Activated B cell treated with CpG ODN at 0.5 μM for 24 hours (primary cell): Measurements from ENCODE around the gene ZNF746. TPM values are rescaled to one million over a fixed set of nuclear protein-coding genes. Genes with fewer than 3 reads are reported as not detected.

ENCODE experiments used
- ATAC-seq: fragments of 200-7000 bp; cut with Tn5 transposase; one replicate; pipeline ENCODE4 v1.10.0; 2021; ENCODE audit warnings: low read depth, mild to moderate bottlenecking, moderate library complexity
- CTCF ChIA-PET: fragments of 350-600 bp; sonication (Branson Sonifier 250); formaldehyde crosslinking; loops from one replicate; lab custom pipeline; 2021; ENCODE audit warnings: antibody characterized with exemption; lab: Charles Lee
- POLR2A ChIA-PET: fragments of 350-600 bp; sonication (Branson Sonifier 250); formaldehyde crosslinking; loops from one replicate; lab custom pipeline; 2021; ENCODE audit warnings: antibody characterized with exemption; lab: Charles Lee
- DNase-seq: peaks from one replicate; pipeline ENCODE4 v3.0.0; 2022
- H3K27ac Mint-ChIP-seq: one replicate; pipeline ENCODE4 v1.8.0; 2020; ENCODE audit warnings: mixed read lengths
- H3K27me3 Mint-ChIP-seq: one replicate; pipeline ENCODE4 v1.8.0; 2021; ENCODE audit warnings: mixed read lengths
- H3K36me3 Mint-ChIP-seq: one replicate; pipeline ENCODE4 v1.8.0; 2021; ENCODE audit warnings: low read depth, mixed read lengths
- H3K4me1 Mint-ChIP-seq: one replicate; pipeline ENCODE4 v1.8.0; 2021; ENCODE audit warnings: mixed read lengths
- H3K4me3 Mint-ChIP-seq: one replicate; pipeline ENCODE4 v1.8.0; 2020; ENCODE audit warnings: mild to moderate bottlenecking, mixed read lengths
- H3K9me3 Mint-ChIP-seq: one replicate; pipeline ENCODE4 v1.8.0; 2020; ENCODE audit warnings: mixed read lengths
- CTCF ChIP-seq: fragments of 200-600 bp; IDR thresholded peaks from one replicate; pipeline ENCODE4 v1.8.0; 2022; ENCODE audit warnings: antibody characterized with exemption, mild to moderate bottlenecking
- intact Hi-C: fragments of 100-400 bp; cut with micrococcal nuclease; formaldehyde crosslinking; loops from one replicate; pipeline ENCODE4 v1.15.1; 2024
- total RNA-seq: library from RNA; stranded (reverse); gene quantifications from 2 replicates; pipeline ENCODE4 v1.2.3, GENCODE V29; 2022

ZNF746 gene
- total RNA-seq, 1 donor from 2014 or later: 28.4 TPM

GRCh38 chr7:149473251-149473650 lies 24.4 kb downstream of the ZNF746 start:
- intact Hi-C loops: no loop called here
- H3K27ac Mint-ChIP-seq: no peak overlapping the region

GRCh38 chr7:149471289-149471953 lies 26.2 kb downstream of the ZNF746 start:
- Mint-ChIP-seq H3K27ac (no peak overlapping the region), H3K4me1 (no peaks in the 10 kb centered on the region), H3K9me3 (no peaks in the 10 kb centered on the region), H3K4me3 (no peak overlapping the region), H3K36me3 (peaks cover 49% of the 10 kb centered on the region), H3K27me3 (no peaks in the 10 kb centered on the region)
- intact Hi-C loops: no loop called here
- POLR2A ChIA-PET: no interaction called here
- ATAC-seq (no peak), DNase-seq (no peak)
- no peak for TF ChIP-seq CTCF
- CTCF ChIA-PET: no interaction called here

More at GRCh38 chr7:149473251-149473650, 24.4 kb downstream of the ZNF746 start:
- no peak for DNase-seq
- ChIA-PET POLR2A (no interaction called here), CTCF (no interaction called here)
- no peak for ATAC-seq
- H3K27me3 Mint-ChIP-seq: no peaks in the 10 kb centered on the region
- no peaks in the 10 kb centered on the region for H3K4me1 Mint-ChIP-seq
- TF ChIP-seq CTCF: no peak
- H3K9me3 Mint-ChIP-seq: no peaks in the 10 kb centered on the region
- H3K4me3 Mint-ChIP-seq: no peak overlapping the region
- H3K36me3 Mint-ChIP-seq: peaks cover 64% of the 10 kb centered on the region

GRCh38 chr7:149469806-149470205 lies 27.8 kb downstream of the ZNF746 start:
- POLR2A ChIA-PET: no interaction called here
- no peak overlapping the region for H3K27ac Mint-ChIP-seq
- no peak for TF ChIP-seq CTCF

GRCh38 chr7:149468208-149468607 lies 29.4 kb downstream of the ZNF746 start:
- no peak for DNase-seq
- POLR2A ChIA-PET: interaction anchor here (0.9 kb wide), 1 partner anchor 9 kb away, joined by 3 read pairs; no protein-coding TSS in a partner anchor

More at GRCh38 chr7:149469806-149470205, 27.8 kb downstream of the ZNF746 start:
- Mint-ChIP-seq H3K36me3 (peaks cover 37% of the 10 kb centered on the region), H3K27me3 (peaks cover 2% of the 10 kb centered on the region), H3K4me3 (no peak overlapping the region), H3K9me3 (no peaks in the 10 kb centered on the region), H3K4me1 (no peaks in the 10 kb centered on the region)
- CTCF ChIA-PET: no interaction called here
- intact Hi-C loops: no loop called here
- DNase-seq (no peak), ATAC-seq (no peak)

More at GRCh38 chr7:149468208-149468607, 29.4 kb downstream of the ZNF746 start:
- Mint-ChIP-seq H3K36me3 (peaks cover 24% of the 10 kb centered on the region), H3K4me1 (no peaks in the 10 kb centered on the region), H3K4me3 (no peak overlapping the region), H3K27me3 (peaks cover 9% of the 10 kb centered on the region), H3K9me3 (no peaks in the 10 kb centered on the region), H3K27ac (no peak overlapping the region)
- intact Hi-C loops: no loop called here
- CTCF ChIA-PET: no interaction called here
- no peak for TF ChIP-seq CTCF
- ATAC-seq: no peak
